Bone marrow (tissue), 2 donors: Measurements from ENCODE around the gene RIOK3.
A peak's percentile ranks its signal among the peaks of the same experiment; 100 is the strongest.
"Not testable (repeated sequence)": the region's sequence is repeated elsewhere in the genome, so short reads cannot be mapped to it uniquely, and the experiment has no call there.

Experiments used
- DNase-seq, 2 donors: peaks; one replicate each; lab custom pipeline; 2025; lab: John Stamatoyannopoulos, UW

Gene RIOK3, protein sequence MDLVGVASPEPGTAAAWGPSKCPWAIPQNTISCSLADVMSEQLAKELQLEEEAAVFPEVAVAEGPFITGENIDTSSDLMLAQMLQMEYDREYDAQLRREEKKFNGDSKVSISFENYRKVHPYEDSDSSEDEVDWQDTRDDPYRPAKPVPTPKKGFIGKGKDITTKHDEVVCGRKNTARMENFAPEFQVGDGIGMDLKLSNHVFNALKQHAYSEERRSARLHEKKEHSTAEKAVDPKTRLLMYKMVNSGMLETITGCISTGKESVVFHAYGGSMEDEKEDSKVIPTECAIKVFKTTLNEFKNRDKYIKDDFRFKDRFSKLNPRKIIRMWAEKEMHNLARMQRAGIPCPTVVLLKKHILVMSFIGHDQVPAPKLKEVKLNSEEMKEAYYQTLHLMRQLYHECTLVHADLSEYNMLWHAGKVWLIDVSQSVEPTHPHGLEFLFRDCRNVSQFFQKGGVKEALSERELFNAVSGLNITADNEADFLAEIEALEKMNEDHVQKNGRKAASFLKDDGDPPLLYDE

DNA sequence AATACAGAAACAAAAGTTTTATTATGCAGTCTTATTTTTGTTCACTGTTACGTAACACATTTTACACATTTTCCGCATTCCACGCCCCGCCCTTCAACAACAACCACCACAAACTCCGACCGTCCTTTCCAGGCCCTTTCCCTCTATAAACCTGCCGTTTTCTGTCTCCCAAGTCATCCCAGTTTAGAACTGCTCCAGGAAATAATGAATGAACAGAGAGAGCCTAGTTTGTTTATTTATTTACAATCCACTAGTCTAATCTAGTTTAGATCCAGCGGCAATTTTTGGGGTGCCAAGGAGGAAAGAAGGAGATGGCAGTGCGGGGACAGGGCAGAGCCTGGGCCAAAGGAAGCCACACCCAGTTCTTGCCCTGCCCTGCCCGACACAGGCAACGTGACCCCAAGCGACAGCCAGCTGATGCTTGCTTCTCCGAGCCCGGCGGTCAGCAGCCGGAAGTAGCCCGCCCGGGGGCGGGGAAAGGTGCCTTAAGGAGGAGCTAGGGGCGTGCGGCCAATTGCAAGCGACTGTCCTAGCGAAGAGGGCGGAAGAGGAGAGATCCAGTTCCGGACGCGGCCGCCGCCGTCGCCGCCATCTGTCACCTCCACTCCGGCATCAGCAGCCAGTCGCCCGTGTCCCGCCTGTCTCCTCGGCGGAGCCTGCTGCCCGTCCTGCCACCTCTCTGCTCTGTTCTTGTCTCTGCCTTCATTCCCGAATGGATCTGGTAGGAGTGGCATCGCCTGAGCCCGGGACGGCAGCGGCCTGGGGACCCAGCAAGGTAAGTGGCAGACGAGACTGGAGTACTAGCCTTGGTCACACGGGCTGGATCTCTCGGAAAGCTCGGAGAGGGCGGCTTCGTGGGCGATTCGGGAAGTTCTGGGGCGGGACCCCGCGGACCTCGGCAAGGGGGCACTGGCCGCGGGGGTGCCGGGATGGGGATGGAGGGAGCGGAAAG is at the start of gene RIOK3:
RIOK3 (plus strand) TSS at position 560 of the 952 bp plus-strand sequence; CDS start at position 713, 153 bp downstream.
- peak; percentile 82 to 84 for DNase-seq

DNA sequence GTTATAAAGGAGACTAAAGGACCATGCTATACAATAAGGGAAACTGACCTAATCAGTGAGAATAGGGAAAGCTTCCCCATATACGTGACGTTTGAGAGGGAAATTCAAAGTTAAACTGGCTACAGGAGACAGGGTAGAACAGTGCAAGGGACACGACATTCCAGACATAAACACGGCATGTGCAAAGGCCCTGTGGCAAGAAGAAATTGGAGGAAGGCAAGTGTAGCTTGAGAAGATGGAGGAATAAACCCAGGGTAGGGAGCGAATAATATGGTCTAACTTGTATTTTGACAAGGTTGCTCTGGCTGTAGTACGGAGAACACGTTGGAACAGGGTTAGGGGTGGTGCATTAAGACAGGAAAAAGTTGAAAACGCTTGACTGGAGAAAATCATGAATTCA is 49.8 kb upstream of the RIOK3 start:
- no peak for DNase-seq

DNA sequence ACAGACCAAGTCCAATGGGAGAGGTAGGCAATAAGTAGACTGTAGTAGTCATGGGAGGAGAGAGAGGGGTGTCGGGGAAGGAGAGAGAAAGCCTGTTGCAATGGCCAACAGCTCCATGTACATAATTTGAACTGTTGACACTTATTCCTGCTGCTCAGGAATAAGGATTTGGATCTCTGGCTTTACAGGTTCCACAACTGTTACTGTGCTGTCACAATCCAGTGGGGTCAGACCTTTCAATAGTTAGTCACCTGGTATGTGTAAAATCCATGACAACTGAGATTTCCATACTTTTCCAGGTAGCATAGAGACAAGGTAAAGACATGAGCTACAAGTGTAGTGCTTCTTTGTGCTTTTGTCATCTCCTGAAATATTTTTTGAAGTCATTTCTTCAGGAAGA is 47.5 kb upstream of the RIOK3 start:
- DNase-seq: no peak

DNA sequence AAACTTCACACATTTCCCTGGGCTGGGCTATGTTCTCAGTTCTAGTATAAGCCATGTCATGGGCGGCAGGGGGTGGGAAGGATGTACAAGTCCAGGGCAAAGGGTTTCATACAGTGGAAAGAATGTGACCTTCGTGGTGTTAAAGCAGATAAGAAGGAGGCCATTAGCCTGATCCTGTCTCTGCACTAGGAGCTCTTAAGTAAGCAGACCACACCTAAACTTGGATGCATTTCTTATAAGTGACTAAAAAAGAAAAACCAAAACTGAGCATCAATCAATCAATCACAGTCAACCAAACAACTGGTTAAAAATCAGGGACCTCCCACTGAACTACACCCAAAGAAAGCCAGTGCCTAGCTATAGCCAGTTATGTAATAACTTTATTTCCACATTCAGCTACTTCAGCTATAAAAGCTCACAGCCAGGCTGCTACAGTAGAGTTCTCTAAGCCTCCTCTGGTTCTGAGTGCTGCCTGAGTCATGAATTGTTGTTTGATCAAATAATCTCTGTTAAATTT is 46.8 kb upstream of the RIOK3 start:
- DNase-seq: no peak

DNA sequence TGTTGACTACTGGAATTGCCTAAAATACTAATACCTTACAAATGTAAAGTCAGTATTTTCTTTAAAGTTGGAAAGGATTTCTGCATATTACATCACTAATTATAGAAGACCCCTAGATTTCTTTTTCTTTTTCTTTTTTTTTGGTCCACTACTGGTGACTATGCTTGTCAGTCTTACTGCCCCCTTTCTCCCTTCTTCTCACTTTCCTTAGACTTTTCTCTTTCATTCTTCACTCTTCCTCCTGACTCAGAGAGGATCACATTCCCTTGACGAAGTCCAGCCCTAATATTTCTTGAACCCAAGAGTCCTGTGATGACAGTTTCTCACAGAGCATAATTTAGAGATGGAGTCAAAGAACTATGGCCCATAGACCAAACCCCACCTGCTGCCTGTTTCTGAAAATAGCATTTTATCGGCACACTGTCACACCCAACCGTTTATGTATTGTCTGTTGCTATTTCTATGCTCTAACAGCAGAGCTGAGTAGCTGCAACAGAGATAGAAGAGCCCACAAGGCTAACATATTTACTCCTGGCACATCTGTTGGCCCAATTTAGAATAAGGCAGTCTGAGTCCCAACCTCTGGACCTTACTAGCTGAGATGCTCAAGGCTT is 40.6 kb upstream of the RIOK3 start:
- DNase-seq: no peak

DNA sequence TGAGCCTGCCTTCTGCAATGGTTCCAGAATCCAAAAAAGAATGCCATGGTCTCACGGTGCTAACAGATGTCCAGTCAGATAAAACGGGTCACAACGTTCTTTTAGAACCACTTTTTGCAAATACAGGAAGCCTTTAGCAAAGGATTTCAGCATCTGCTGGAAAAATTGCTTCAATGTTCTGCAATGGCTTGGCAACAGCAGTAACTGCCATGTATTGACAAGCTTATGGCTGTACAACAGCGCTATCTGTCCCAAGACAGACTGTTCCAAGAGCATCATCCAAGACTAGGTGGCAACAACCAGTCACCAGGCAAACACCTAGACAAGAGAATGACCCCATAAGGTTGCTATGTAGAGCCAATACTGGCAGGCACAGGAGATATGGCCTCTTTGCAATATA is 37.6 kb upstream of the RIOK3 start:
- DNase-seq: no peak

DNA sequence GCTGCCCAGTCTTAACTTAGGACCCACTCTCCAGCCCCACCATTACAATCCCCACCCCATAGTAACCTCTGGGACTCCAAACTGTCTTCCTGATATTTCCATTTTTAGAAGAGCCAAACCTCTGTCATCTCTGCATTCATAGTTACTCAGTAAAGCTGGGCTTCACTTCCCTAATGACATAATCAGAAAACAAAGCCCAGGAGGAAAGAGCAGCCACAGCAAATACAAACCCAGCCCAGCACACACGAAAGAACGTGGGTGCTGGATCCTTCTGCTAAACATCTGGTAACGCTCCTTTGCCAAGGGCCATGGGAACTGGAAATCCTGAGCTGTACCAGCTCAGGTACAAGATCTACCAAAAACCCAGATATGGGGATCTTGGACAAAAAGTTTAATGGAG is 36.8 kb upstream of the RIOK3 start:
- peak in 1 of 2 donors; percentile 26 for DNase-seq

DNA sequence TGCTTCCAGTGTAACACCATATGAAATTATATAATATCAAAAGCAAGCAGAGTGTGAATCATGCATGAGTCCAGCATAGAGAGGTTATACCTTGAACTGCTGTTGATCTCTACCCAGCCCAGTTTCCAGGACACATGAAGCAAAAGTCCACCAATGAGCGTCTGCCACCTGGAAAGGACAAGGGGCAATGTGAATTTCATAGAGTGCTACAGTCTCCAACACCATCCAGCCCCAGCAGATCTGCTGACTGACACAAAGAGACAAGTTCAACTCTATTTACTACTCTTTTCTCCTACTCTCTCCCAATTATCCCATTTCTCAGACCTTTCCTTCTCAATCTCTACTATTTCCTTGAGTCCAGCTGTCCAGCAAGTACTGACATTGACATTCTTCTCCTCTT is 31.8 kb upstream of the RIOK3 start:
- no peak for DNase-seq

DNA sequence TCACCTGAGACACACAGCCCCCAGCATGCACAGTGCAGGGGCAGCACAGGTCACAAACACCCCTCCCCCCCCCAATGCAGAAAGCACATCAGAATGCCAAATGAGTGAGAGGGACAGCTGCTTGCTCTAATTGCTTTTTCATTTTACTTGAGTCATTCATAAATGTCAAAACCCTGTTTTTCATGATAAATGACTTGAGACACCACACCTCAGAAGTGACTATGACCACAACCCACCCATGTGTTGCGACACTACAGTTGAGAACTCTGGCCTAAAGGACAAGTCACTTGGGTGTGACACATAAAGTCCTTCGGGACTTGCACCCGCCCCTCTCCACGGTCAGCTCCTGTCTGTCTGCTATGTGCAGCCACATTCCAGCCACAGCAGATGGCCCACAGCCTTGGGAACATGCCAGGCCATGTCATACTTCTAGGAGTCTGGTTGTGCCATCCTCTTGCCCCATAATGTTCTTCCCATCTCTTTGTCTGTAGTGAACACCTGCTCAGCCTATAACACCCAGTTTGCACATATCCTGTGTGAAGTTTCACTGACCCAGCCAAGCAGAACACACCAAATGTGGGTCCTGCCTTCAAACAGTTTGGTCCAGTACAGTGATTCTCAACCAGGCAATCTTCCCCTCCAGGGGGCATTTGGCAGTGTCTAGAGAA is 30.2 kb upstream of the RIOK3 start:
- DNase-seq: peak; percentile 43 to 50

DNA sequence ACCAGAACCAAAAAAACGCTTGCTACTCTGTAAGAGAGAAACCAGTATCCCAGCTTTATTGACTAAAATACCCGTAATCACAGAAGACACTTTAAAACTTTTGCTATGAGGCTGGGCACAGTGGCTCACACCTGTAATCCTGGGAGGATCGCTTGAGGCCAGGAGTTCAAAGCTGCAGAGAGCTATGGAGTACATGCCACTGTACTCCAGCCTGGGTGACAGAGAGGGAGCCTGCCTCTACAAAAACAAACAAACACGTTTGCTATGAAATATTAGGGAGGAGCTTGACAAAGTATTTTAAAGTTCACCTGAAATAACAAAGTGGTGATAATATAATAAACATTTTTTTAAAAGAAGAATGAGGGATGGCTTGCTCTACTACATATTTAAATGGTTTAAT is 28.5 kb upstream of the RIOK3 start:
- no peak for DNase-seq

DNA sequence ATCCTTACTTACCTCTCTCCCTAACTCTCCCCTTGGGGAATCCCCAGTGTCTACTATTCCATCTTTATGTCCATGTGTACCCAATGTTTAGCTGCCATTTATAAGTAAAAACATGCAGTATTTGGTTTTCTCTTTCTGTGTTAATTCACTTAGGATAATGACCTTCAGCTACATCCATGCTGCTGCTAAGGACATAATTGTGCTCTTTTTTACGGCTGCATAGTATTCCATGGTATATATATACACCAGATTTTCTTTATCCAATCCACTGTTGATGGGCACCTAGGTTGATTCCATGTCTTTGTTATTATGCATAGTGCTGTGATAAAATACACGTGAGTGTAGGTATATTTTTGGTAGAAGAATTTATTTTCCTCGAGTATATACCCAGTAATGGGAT is 24.3 kb upstream of the RIOK3 start:
- no peak for DNase-seq

DNA sequence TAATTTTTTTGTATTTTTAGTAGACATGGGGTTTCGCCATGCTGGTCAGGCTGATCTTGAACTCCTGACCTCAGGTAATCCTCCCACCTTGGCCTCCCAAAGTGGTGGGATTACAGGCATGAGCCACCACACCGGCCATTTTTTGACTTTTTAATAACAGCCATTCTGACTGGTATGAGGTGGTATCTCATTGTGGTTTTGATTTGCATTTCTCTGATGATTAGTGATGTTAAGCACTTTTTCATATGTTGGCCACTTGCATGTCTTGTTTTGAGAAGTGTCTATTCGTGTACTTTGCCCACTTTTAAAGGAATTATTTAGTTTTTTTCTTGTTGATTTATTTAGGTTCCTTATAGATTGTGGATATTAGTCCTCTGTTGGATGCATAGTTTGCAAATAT is 23.5 kb upstream of the RIOK3 start:
- not testable (repeated sequence) for DNase-seq

DNA sequence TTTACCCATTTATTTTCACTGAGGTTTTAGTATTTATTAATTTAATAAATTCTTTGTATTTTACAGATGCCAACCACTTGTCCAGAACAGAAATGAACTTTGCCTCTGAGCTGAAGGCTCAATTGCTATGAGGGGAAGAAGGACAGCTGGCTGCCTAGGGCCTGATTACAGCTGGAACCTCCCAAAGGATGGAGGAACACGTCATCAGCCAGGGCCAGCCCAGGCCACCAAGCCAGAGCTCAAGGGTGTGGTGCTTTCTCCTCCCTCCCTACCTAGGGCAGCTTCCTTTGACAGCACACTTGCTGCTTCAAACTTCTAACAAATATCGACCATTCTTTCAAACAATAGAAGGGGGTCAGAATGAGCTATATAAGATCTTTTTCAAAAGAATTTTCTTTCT is 19.7 kb upstream of the RIOK3 start:
- DNase-seq: no peak

DNA sequence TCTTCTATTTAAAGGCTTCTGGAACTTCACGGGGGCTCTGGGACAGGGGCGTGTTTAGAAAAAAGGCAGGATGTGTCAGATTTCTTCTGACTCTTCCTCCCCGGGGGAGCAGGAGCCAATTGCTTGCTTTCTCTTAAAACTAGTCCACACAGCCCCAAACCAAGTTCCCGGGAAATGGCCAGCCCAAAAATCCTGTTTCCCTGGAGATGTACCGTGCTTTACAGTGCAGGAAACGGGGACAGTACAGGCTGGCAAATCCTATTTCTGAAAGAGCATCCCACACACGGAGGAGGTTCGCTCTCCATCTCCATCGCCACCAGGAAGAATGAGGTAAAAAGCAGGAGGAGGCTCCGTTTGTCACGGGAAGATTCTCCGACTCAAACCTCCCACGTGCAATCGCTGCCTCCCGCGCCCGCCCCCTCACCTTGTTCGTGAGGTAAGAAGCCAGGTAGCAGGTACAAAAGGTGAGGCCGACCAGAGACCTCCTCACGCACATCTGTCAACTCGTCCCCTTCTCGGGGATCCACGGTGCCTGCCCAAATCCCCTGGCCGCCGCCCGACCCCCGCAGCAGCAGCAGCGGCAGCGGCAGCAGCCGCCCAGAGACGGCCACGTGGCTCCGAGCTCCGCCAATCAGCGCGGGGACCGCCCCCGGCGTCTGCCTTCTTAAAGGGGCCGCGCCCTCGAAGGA is 15.6 kb upstream of the RIOK3 start:
- DNase-seq: peak; percentile 22 to 47

DNA sequence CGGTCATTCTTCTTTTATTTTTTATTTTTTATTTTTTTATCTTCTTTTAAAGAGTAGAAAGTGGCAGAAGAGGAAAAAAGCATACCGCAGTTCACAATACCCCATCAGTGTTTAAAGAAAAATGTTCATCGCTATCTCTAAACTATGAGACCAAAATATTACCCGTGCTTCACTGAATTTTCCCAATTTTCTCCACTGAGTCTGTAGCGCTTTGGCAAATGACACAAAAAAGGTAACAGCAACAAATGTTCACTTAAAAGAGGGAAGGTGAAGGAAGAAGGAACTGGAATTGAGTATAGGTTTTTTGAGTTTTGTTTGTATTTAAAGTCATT is 15.1 kb upstream of the RIOK3 start:
- DNase-seq: no peak

DNA sequence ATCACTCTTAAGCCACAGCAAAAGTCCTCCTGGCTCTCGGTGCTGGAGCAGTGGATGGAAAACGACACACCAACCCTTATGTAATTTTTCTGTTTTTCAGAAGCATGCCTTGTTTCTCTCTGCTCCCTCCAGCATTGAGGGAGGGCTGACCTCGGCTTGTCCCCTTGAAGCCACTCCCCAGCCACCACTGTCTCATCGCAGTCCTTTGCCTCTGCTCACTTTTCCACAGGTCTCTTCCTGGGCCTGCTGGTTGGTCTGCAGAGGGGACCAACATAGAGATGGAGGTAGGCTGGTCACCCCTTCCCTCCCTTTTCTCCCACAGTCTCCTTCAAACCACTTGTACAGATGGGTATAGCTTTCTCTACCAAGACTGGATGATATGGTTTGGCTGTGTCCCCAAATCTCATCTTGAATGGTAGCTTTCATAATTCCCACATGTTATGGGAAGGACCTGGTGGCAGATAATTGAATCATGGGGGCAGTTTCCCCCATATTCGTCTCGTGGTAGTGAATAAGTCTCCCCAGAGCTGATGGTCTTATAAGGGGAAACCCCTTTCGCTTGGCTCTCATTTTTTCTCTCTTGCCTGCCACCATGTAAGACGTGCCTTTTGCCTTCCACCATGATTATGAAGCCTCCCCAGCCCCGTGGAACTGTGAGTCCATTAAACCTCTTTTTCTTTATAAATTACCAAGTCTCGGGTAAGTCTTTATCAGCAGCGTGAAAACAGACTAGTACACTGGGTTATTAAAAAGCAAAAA is 14.3 kb upstream of the RIOK3 start:
- DNase-seq: no peak

DNA sequence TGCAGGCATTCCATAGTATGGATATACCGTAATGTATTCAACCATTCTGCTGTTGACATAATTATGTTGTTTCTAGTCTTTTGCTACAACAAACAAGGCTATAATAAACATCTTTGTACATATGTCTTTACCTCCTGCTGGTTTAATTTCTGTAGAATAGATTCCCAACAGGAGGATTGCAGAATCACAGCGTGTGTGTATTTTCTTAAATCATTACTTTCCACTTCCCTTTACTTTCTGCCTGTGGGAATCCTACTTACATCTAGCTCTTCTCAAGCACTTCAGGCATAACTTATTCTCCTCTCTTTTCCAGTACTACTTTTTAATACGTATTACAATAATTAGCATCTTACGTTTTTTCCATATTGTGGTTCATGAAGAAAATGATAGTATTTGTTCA is 13.0 kb upstream of the RIOK3 start:
- no peak for DNase-seq

DNA sequence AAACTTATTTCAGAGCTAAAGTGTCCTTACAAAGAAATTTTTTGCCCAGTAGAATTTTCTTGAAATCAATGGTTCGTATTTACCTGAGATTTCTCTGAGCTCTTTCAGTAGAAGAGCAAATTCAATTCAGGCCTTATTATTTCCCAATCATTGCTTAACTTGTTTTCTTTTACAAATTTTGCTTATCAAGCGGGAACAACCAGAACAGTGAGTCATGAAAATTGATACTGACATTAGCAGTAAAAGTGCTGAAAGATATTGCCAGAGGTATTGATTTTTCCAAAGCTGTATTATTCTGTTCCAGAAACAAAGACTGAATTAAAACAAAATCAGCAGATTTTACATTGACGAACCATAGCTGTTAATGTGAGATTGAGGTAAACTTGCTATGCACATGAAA is 10.1 kb upstream of the RIOK3 start:
- DNase-seq: no peak

DNA sequence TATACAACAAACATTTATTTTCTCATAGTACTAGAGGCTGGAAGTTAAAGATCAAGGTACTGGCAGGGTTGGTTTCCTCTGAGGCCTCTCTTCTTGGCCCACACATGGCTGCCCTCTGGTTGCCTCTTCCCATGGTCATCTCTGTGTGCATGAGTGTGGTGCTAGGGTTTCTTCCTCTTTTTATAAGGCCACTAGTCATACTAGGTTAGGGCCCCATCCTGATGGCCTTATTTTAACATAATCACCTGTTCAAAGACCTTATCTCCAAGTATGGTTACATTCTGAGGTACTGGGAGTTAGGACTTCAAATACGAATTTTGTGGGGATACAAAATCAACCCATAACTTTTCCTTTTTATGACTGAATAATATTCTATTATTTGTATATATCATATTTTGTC is 4.8 kb upstream of the RIOK3 start:
- DNase-seq: no peak

DNA sequence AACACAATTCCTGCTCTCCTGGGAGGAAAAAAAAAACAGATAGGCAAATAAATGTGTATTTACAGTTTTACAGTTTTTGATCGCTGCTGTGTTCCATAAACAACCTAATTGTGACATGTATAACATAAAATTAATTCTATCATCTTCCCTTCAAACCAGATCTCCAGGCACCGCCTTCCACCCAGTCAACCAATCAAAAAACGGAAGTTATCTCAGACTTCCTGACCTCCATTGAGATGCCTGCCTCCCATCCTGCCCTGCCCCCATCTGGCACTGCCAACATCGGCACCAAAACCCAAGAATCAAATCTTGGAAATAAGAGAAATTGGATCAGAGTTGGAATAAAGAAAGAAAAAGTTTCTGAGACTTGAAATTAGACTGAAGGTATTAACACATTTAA is 3.1 kb upstream of the RIOK3 start:
- DNase-seq: no peak
